GM12874 (cell line): ENCODE data around the gene SEC14L1.

Experiments
- TF ChIP-seq, protein P1 (sequence below): IDR thresholded peaks from 2 replicates; pipeline ENCODE4 v1.5.1; 2011; ENCODE audit warnings: low read depth, mild to moderate bottlenecking, control low read depth, low read length, moderate library complexity; ENCODE audit not compliant: insufficient read depth

SEC14L1 gene

DNA sequence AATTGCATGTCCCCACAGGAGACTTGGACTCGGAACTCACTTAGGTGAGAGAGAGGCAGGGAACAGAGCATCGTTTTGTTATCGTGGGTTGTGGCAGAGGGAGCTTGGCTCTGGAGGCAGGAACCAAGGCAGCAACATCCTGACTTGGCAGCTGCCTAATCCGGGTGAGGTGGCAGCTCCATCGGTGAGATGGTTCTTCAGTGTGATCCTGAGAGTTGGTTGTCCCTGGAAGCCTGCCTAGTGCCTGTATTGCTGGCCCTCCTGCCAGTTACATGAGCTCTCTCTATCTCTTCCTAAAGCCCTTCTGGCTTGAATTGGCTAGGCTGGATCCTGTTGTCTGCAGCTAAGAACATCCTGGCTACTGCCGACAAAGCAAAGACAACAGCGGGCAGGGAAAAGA lies 19.9 kb upstream of the SEC14L1 start:
- TF ChIP-seq, protein P1, sequence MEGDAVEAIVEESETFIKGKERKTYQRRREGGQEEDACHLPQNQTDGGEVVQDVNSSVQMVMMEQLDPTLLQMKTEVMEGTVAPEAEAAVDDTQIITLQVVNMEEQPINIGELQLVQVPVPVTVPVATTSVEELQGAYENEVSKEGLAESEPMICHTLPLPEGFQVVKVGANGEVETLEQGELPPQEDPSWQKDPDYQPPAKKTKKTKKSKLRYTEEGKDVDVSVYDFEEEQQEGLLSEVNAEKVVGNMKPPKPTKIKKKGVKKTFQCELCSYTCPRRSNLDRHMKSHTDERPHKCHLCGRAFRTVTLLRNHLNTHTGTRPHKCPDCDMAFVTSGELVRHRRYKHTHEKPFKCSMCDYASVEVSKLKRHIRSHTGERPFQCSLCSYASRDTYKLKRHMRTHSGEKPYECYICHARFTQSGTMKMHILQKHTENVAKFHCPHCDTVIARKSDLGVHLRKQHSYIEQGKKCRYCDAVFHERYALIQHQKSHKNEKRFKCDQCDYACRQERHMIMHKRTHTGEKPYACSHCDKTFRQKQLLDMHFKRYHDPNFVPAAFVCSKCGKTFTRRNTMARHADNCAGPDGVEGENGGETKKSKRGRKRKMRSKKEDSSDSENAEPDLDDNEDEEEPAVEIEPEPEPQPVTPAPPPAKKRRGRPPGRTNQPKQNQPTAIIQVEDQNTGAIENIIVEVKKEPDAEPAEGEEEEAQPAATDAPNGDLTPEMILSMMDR = no peak

DNA sequence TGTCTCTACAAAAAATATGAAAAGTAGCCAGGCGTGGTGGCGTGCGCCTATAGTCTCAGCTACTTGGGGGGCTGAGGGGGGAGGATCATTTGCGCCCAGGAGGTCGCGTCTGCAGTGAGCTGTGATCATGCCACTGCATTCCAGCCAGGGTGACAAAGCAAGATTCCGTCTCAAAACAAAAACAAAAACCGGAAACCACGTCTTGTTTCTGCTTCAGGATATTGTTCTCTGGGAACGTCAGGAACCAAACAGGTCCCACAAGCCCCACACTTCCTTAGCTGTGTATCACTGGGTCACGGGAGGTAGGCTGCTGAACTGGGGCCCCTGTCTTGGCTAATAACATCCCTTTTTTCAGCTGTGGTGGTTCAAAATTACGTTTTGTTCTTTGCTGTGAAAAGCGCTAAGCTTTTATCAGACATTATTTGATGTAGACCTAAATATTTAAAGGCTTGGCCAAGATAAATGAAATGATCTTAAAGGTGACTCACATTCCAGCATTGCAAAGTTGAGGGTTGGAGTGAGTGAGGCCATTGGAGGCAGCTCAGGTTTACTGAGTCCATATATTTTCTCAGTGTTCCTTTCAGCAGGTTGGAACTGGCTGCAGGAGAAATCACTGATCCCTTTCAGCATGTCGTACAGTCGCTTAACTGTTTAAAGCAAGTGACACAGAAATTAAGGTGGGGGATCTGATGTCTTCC lies 16.4 kb upstream of the SEC14L1 start:
- TF ChIP-seq, protein P1 = no peak

DNA sequence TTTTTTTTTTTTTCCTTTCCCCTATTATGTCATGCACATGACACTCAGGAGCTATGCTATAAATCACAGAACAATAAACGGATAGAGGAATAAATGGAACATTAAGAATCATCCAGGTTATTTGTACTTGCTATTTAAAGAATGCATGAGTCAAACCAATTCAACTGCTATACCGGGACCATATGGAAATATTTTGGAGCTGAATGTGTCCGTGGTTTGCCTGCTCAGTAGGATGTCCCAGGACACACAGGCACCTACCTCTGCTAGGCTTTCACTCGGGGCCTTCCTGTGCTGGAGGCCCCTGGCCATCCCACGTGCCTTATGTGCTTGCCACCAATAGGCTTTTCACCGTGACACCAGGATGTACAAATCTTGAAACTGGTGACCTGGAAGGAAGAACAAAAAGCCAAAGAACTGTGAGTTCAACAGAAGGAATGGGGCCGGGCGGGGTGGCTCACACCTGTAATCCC lies 15.3 kb upstream of the SEC14L1 start:
- TF ChIP-seq, protein P1 = no peak

DNA sequence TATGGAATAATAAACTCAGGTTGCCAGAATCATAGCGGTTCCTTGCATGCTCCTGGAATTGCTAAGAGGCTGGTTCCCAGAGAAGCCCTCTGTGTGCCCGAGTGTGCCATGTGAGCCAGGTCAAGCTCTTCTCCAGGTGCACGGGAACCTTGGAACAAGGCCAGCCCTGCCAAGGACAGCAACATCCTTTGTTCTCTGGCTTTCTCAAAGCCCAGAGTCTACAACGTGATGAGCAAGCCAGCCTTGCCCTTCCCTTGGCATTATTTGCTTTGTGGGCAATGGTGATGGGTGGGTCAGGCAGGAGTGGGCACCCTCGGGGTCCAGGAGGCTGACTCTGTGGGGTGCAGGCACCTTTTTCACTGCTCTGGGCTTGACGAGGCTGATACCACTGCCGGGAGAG lies 14.2 kb upstream of the SEC14L1 start:
- TF ChIP-seq, protein P1 = no peak

DNA sequence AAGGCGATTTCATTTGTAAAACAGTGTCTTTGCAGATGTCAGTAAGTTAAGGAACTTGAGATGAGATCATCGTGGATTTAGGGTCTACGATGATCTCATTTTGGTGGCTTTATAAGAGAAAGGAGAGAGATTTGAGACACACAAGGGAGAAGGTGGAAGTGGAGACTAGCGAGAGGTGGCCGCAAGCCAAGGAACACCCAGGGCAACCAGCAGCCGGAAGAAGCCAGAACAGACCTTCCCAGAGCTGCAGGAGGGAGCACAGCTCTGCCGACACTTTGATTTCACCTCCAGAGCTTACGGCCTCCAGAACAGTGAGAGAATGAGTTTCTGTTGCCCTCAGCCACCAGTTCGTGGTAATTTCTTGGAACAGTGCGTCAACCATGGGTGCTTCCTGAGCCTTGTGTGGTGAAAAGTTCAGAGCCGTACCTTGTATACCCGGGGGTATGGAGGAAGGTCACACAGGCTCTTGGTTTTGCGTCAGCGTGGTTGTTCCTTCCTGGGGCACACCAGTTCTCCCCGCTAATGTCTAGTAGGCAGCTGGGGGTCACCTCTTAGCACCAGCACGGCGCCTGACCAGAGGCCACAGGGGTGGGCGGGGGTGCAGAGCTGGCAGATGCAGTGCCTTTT lies 12.9 kb upstream of the SEC14L1 start:
- TF ChIP-seq, protein P1 = no peak

DNA sequence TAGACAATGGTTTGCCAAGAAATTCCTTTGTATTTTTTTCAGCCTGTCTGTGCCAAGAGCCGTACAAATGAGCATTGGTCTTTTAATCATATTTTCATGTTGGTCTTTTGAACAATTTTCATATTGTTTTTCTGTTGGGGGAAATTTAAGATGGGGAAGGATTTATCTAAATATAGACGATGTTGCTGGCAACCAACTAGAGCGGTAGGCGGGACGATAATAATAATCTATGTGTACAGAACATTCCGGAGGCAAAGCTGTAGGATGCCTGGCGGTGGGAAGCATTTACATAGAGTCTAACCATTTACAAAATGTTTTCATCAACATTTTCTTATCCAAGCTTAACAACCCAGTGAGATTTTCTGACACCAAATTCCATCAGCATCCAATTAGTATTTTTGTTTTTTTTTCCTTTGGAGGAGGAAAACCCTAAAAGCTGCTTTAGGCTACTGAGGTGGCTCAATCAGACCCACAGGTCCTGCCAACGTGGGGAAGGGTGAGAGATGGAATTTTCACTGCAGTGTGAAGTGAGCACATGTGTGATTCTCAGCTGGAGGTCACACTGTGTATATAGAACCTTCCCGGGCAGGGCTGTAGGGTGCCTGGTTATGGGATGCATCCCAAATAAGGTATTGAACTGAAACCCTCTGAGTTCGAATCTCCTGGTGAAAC lies 11.7 kb upstream of the SEC14L1 start:
- TF ChIP-seq, protein P1 = no peak

DNA sequence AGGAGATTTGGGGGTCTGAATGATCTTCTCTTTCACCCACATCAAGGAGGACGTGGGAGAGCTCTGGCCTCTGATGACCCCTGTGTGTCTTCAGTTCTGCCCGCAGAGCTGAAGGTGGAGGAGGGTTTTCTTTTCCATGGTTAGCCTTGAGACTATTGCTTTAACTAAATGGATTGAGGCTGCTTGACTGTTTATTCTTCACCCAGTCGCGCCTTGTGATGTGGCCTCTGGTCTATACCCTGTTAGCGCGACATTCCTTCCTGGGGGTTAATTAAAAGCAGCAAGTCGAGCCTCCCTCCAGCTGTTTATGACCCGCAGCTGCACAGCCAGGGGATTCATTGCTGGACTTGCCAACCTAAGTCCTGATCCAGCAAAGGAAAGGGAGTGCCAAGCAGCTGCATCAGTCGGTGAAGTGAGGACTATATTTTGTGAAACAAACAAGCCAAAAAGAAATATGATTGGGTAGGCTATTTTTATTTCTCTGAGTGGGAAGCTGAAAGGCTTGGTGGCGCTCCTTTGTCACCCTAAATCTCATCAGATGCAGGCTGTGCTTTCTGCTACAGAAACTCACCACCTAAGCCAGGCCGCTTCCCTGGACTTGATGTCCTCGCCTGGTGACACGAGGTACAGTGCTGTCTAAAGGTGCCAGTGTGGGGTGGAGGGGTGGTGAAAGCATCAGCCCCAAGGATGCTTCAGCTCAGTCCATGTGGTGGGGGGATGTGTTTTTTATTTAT lies 11.0 kb upstream of the SEC14L1 start:
- TF ChIP-seq, protein P1 = no peak
